NCI-H524 (cell line): ENCODE data around the gene KRTAP4-1.
"Not testable (repeated sequence)": the region's sequence is repeated elsewhere in the genome, so short reads cannot be mapped to it uniquely, and the experiment has no call there.

Source experiments
- DNase-seq, 2 experiments: peaks; one replicate each; lab custom pipeline; 2025; lab: John Stamatoyannopoulos, UW

The KRTAP4-1 gene

DNA sequence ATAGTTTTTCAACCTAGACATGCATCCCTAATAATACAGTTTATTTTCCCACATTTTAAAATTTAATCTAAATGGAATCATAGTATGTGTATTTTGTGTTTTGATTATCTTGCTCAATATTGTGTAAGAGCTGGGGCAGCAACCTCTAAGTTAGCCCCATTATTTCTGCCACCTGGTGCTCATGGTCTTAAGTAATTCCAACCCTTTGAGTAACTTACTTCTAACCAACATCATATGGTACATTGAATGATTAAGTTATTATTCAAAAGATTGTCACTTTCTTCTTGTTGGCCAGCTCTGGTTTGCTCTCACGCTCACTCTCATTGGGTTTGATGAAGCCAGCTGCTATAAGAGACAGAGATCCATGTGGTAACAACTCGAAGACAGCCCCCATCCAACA is 12.8 kb downstream of the KRTAP4-1 start:
- no peak for DNase-seq

DNA sequence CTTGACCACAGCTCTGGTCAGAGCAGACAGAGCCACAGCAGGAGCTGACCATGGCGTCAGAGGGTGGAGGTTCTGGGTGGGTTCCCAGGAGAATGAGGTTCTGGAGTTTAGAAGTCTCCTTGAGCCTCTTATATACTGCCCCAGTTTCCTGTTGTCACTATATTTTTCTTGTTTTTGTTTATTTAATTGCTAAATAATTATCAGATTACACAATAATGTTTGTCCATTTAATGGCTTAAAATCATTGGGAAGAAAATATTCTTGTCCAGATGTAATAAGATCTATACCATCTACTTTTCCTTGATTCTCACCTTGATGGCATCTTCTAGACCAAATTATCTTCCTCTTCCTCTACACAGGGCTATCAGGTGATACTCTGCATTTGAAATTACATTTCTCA is 16.6 kb downstream of the KRTAP4-1 start, which contains the start of gene KRTAP4-3:
Gene KRTAP4-3 (minus strand): TSS at position 101 of the 400 bp plus-strand sequence. CDS start 49 bp downstream, at position 52.
- no peak for DNase-seq

DNA sequence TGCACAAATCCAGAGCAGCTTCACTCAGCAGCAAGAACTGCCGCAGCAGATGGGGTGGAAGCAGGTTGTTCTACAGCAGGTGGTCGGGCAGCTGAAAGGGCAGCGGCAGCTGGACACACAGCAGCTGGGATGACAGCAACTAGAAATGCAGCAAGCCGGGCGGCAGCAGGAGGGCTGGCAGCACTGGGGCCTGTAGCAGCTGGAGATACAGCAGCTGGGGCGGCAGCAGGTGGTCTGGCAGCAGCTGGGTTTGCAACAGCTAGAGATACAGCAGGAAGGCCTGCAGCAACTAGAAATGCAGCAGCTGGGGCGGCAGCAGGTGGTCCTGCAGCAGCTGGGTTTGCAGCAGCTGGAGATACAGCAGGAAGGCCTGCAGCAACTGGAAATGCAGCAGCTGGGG is 17.1 kb downstream of the KRTAP4-1 start:
- DNase-seq = no peak

DNA sequence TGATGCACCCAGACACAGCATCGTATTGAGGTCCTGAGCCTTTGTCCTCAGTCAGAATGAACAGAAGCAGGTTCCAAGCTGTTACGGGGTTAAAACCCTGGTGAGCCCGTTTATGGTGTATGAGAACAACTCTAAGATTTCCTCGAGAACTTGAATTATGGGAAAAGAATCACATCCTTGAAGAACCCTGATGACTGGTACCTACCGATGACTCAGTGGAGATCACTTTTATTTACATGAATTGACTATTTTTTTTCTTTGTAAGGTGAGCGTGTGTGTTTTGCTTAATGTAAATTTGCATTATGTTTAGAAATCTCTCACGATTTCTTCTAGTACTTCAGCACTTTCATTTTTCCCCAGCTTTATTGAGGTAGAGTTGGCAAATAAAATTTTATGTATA is 20.9 kb downstream of the KRTAP4-1 start:
- DNase-seq = no peak

DNA sequence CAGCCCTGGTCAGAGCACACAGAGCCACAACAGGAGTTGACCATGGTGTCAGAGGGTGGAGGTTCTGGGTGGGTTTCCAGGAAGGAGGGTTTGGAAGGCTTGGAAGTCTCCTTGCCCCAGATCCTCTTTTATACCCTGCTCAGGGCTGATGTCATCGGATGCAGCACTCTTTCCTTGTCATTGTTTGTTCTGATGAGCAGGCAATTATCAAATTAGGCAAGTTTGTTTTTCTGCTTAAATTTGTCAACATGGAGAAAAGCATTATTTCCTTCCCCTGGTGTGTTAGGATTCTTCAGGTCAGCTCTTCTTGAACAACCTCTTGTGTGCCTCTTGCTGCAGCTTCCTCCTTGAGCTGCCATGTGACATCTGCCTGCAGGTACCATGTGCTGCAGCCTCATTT is 24.1 kb downstream of the KRTAP4-1 start, which contains the start of gene KRTAP4-4:
Gene KRTAP4-4 (minus strand): TSS at position 101 of the 400 bp plus-strand sequence. CDS start 57 bp downstream, at position 44.
- DNase-seq = no peak

DNA sequence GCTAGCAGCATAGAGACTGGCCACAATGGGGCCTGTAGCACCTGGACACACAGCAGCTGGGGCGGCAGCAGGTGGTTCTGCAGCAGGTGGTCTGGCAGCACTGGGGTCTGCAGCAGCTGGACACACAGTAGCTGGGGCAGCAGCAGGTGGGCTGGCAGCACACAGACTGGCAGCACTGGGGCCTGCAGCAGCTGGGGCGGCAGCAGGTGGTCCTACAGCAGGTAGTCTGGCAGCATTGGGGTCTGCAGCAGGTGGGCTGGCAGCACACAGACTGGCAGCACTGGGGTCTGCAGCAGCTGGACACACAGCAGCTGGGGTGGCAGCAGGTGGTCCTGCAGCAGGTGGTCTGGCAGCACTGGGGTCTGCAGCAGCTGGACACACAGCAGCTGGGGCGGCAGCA is 24.5 kb downstream of the KRTAP4-1 start:
- DNase-seq = not testable (repeated sequence)

DNA sequence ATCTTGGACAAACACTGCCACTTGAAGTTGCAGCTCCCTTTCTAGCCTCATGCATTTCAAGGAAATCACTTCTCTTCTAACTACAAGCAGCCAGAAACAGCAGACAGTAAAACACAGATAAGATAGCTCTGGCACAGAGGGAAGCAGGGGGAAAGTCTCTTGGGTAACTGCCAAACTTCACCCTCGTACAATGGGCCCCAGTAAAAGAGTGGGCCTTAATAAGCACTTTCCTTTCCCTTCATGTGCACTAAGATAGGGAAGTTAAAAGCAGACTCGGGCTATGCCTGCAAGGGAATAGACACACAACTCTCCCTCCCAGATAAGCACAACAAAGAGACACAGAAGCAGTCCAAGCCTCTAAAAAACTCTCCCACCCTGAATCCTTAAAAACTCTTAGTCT is 30.9 kb downstream of the KRTAP4-1 start:
- no peak for DNase-seq

DNA sequence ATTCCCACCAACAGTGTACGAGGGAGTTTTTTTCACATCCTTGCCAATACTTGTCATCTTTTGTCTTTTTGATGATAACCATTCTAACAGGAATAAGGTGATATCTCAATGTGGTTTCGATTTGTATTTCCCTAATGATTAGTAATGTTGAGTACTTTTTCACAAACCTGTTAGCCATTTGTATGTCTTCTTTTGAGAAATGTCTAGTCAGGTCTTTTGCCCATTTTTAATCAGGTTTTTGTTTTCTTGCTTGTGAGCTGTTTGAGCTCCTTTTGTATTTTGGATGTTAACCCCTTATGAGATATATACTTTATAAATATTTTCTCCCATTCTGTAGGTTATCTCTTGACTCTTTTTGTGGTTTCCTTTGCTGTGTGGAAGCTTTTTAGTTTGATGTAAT is 33.2 kb downstream of the KRTAP4-1 start:
- no peak for DNase-seq

DNA sequence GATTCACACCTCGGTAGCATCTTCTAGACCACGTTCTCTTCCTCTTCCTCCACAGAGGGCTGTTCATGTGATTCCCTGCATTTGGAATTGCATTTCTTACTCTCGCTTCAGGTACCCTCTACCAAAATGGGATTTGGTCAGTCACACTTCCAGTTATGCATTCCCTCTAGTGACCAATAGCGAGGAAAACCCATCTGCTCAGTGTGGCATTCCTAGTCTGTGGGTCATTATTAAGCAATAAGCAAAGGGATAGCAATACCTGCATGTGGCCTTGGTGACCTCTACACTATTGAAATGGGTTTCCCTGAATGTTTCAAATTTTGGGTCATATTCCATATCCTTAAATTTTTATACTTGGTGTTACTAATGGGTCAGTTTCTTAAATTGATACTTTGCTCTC is 34.7 kb downstream of the KRTAP4-1 start:
- no peak for DNase-seq

DNA sequence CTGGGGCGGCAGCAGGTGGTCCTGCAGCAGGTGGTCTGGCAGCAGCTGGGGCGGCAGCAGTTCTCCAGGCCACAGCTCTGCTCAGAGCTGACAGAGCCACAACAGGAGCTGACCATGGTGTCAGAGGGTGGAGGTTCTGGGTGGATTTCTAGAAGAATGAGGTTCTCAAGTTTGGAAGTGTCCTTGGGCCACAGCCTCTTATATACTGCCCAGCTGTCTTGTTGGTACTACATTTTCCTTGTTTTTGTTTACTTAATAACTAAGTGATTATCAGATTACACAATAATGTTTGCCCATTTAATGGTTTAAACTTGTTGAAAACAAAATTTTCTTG is 35.1 kb downstream of the KRTAP4-1 start, which contains the start of gene KRTAP4-5:
Gene KRTAP4-5 (minus strand): TSS at position 174 of the 334 bp plus-strand sequence. CDS start 58 bp downstream, at position 116.
- no peak for DNase-seq

DNA sequence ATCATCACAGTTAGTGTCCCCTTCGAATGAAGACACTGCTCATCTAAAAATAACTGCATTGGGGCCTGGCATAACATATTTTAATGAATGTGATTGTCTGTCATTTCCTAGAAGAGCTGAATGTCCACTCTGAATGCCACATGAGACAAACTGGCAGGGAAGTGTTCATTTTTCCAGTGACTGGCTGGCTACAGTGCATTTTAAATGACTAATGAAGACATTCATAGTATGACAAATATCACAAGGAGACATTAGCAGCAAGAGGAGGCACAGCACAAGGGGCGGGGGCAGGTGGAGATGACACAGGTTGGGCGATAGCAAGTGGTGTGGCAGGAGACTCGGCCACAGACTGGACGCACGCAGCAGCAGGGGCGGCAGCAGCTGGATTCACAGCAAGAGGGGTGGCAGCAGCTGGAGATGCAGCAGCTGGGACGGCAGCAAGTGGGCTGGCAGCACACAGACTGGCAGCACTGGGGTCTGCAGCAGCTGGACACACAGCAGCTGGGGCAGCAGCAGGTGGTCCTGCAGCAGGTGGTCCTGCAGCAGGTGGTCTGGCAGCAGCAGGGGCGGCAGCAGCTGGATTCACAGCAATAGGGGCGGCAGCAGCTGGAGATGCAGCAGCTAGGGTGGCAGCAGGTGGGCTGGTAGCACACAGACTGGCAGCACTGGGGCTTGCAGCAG is 35.6 kb downstream of the KRTAP4-1 start:
- DNase-seq = not testable (repeated sequence)

DNA sequence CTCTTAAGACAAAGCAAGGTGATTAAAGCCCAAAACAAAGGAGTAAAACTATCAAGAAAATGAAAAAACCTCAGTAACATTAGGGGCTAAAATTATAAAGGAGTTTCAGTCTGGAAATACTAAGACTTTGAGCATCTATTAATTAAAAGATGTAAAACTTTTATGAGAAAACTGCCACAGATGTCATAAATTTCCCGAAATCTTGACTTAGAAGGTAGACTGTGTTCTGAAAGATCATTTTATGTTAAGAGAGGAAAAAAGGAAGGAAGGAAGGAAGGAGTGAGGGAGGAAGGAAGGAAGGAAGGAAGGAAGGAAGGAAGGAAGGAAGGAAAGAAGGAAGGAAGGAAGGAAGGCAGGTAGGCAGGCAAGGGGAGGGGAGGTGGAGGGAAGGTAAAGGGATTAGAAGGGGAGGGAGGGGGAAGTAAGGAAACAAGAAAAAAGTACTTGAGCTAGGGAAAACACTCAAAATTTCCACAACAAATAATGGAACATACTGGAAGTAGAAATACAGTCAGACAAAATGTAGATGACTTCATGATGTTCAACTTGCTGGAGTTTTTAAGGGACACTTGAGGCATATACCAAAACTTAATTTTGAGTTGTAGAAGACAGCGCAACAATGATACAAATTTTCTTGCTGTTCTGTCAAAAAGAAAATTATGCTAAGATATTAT is 37.0 kb downstream of the KRTAP4-1 start:
- DNase-seq = no peak

DNA sequence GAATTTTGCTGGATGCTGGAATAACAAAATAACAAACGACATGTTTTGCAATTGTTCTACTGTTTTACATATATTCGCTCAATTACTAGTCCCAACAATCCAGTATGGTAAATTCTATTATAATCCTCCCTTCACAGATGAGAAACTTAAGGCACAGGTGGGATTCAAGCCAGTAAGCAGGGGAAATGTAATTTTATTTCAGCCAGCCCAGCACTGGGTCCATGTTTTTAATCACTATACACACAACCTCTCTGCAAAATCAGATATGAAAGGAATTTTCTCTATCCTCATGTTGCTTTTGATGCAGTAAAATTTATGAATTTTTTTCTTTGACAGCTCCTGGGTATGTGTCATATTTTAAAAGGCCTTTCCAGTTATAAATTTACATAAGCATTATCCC is 39.5 kb downstream of the KRTAP4-1 start:
- DNase-seq = no peak

DNA sequence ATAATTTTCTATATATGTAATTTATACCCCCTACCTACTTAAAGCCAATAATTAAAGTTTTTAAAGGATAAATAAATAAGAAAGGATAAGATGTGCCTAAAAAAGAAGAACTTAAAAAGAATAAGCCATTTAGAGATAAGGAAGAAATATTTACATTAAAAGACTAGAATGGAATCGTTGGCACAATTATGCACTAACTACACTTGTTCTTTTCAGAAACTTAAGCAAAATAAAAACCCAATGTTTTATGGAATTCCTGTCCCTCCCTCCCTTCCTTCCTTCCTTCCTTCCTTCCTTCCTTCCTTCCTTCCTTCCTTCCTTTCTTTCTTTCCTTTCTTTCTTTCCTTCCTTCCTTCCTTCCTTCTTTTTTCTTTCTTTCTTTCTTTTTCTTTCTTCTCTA is 39.9 kb downstream of the KRTAP4-1 start:
- no peak for DNase-seq

DNA sequence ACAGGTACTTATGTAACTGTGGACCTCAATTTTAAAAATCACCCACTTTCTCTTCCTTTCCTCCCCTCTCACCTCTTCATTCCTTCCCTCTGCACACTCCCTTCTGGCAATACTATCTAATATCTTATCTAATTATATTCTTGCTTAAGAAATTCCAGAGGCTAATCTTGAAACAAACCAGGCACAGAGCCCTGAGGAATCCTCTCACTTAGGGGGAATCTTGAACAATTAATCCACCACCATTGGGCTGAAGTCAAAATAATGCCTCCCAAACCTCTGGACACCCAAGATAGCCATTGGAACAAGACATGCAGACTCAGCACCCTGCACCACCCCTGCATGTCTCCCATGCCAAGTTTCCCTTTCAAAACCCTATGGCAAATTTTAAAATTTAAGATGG is 43.4 kb downstream of the KRTAP4-1 start:
- DNase-seq = no peak

DNA sequence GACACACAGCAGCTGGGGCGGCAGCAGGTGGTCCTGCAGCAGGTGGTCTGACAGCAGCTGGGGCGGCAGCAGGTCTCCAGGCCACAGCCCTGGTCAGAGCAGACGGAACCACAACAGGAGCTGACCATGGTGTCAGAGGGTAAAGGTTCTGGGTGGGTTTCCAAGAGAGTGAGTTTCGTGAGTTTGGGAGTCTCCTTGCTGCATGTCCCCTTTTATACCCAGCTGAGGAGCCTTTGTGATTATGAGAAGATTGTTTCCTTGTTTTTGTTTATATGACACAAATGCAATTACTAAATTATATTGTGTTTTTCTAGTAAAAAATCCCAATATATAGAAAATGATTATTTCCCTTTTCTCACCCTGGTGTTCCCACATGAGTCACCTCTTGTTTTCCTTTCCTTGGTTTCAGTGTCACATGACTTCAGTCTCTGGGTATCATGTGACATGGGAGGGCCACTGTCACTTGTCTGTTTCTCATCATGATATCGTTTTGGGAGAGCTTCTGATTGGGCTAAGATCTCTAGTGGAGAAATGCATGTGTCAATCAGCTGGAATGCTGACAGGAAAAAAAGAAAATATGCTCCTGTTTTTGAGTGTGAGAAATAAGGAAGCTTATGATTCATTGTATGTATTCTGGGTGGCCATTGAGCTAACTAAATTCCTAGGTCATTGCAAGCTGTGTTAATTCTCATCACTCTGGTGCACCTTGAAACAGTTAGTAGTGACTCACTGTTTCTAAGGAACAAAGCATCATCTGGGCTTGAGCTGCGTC is 44.2 kb downstream of the KRTAP4-1 start, which contains the start of gene KRTAP4-6:
Gene KRTAP4-6 (minus strand): TSS at position 185 of the 772 bp plus-strand sequence. CDS start 57 bp downstream, at position 128.
- no peak for DNase-seq

DNA sequence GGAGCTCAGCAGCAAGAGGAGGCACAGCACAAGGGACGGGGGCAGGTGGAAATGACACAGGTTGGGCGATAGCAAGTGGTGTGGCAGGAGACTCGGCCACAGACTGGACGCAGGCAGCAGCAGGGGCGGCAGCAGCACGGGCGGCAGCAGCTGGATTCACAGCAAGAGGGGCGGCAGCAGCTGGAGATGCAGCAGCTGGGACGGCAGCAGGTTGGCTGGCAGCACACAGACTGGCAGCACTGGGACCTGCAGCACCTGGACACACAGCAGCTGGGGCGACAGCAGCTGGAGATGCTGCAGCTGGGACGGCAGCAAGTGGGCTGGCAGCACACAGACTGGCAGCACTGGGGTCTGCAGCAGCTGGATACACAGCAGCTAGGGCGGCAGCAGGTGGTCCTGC is 44.8 kb downstream of the KRTAP4-1 start:
- DNase-seq = not testable (repeated sequence)
